MM.1S (cell line): ENCODE results near the gene UGT3A2.

Experiments used
- DNase-seq: peaks from one replicate; pipeline ENCODE4 v3.0.0-alpha.2; 2015
- H2AFZ ChIP-seq: fragments of 300-600 bp; sonication (generic); 2 replicates; pipeline ENCODE4 v1.6.0; 2016; ENCODE audit warnings: antibody characterized with exemption, low read length
- H3F3A ChIP-seq: fragments of 300-600 bp; sonication (generic); 2 replicates; pipeline ENCODE4 v1.6.1; 2016; ENCODE audit warnings: mild to moderate bottlenecking, antibody characterized with exemption, low read length, moderate library complexity, mixed read lengths; ENCODE audit not compliant: insufficient read depth
- H3K27ac ChIP-seq: fragments of 300-600 bp; sonication (generic); 2 replicates; pipeline ENCODE4 v1.5.1; 2016; ENCODE audit warnings: mild to moderate bottlenecking, low read length
- H3K27me3 ChIP-seq: fragments of 300-600 bp; sonication (generic); replicated peaks from 2 replicates; pipeline ENCODE4 v1.6.0; 2016; ENCODE audit warnings: low read length; ENCODE audit not compliant: insufficient read depth
- H3K36me3 ChIP-seq: fragments of 300-600 bp; sonication (generic); replicated peaks from 2 replicates; pipeline ENCODE4 v1.6.1; 2016; ENCODE audit warnings: mild to moderate bottlenecking, low read length, mixed read lengths; ENCODE audit not compliant: insufficient read depth
- H3K4me1 ChIP-seq: fragments of 300-600 bp; sonication (generic); 2 replicates; pipeline ENCODE4 v1.6.1; 2016; ENCODE audit warnings: low read length, mixed read lengths
- H3K4me2 ChIP-seq: fragments of 300-600 bp; sonication (generic); 2 replicates; pipeline ENCODE4 v1.6.0; 2016; ENCODE audit warnings: low read depth, low read length
- H3K4me3 ChIP-seq: fragments of 300-600 bp; sonication (generic); 2 replicates; pipeline ENCODE4 v1.5.1; 2016; ENCODE audit warnings: low read length, mixed read lengths
- H3K79me2 ChIP-seq: fragments of 300-600 bp; sonication (generic); 2 replicates; pipeline ENCODE4 v1.6.1; 2016; ENCODE audit warnings: mixed run types, low read length, mixed read lengths
- H3K9ac ChIP-seq: fragments of 300-600 bp; sonication (generic); 2 replicates; pipeline ENCODE4 v1.6.1; 2016; ENCODE audit warnings: low read length, mixed read lengths
- H3K9me2 ChIP-seq: fragments of 300-600 bp; sonication (generic); replicated peaks from 2 replicates; pipeline ENCODE4 v1.6.1; 2016; ENCODE audit warnings: mild to moderate bottlenecking, low read length, mixed read lengths; ENCODE audit not compliant: insufficient read depth
- H3K9me3 ChIP-seq: fragments of 300-600 bp; sonication (generic); replicated peaks from 2 replicates; pipeline ENCODE4 v1.6.1; 2016; ENCODE audit warnings: mild to moderate bottlenecking, low read length, mixed read lengths; ENCODE audit not compliant: insufficient read depth
- H4K20me1 ChIP-seq: fragments of 300-600 bp; sonication (generic); 2 replicates; pipeline ENCODE4 v1.6.1; 2016; ENCODE audit warnings: mild to moderate bottlenecking, low read length, moderate library complexity, mixed read lengths; ENCODE audit not compliant: insufficient read depth
- EZH2 ChIP-seq: fragments of 300-600 bp; sonication (generic); optimal IDR thresholded peaks from 2 replicates; pipeline ENCODE3; 2017; ENCODE audit warnings: low read depth, mild to moderate bottlenecking, antibody characterized with exemption, low read length, mixed read lengths
- EZH2phosphoT487 ChIP-seq: fragments of 300-600 bp; sonication (generic); IDR thresholded peaks from 2 replicates; pipeline ENCODE4 v1.6.1; 2018; ENCODE audit warnings: antibody characterized with exemption, low read length
- TF ChIP-seq, protein P1 (sequence below): fragments of 300-600 bp; sonication (generic); IDR thresholded peaks from 2 replicates; pipeline ENCODE4 v1.5.1; 2016; ENCODE audit warnings: antibody characterized with exemption, low read length, mixed read lengths

Gene UGT3A2

DNA sequence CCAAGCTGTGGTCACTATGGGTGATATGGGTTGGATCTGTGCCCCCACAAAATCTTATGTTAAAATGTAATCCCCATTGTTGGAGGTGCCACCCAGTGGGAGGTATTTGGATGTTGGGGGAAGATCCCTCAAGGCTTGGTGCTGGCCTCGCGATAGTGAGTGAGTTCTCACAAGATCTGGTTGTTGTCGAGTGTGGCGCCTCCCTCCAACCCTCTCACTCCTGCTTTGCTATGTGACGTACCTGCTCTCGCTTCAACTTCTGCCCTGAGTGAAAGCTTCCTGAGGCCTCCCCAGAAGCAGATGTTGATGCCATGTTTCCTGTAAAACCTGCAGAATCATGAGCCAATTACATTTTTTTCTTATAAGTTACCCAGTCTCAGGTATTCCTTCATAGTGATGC lies 35.5 kb downstream of the UGT3A2 start:
- Histone ChIP-seq H3K79me2 (no peaks in the 10 kb centered on the region), H3K27me3 (no peaks in the 10 kb centered on the region), H3K9ac (no peak overlapping the region), H3K9me3 (no peaks in the 10 kb centered on the region), H3F3A (no peaks in the 10 kb centered on the region), H4K20me1 (no peaks in the 10 kb centered on the region), H3K4me2 (no peak overlapping the region), H3K36me3 (no peaks in the 10 kb centered on the region), H2AFZ (no peak overlapping the region), H3K9me2 (no peaks in the 10 kb centered on the region), H3K27ac (no peak overlapping the region), H3K4me1 (no peaks in the 10 kb centered on the region), H3K4me3 (no peak overlapping the region)
- no peak for DNase-seq
- no peak for TF ChIP-seq EZH2
- no peak for TF ChIP-seq EZH2phosphoT487
- TF ChIP-seq, protein P1, sequence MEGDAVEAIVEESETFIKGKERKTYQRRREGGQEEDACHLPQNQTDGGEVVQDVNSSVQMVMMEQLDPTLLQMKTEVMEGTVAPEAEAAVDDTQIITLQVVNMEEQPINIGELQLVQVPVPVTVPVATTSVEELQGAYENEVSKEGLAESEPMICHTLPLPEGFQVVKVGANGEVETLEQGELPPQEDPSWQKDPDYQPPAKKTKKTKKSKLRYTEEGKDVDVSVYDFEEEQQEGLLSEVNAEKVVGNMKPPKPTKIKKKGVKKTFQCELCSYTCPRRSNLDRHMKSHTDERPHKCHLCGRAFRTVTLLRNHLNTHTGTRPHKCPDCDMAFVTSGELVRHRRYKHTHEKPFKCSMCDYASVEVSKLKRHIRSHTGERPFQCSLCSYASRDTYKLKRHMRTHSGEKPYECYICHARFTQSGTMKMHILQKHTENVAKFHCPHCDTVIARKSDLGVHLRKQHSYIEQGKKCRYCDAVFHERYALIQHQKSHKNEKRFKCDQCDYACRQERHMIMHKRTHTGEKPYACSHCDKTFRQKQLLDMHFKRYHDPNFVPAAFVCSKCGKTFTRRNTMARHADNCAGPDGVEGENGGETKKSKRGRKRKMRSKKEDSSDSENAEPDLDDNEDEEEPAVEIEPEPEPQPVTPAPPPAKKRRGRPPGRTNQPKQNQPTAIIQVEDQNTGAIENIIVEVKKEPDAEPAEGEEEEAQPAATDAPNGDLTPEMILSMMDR: no peak

DNA sequence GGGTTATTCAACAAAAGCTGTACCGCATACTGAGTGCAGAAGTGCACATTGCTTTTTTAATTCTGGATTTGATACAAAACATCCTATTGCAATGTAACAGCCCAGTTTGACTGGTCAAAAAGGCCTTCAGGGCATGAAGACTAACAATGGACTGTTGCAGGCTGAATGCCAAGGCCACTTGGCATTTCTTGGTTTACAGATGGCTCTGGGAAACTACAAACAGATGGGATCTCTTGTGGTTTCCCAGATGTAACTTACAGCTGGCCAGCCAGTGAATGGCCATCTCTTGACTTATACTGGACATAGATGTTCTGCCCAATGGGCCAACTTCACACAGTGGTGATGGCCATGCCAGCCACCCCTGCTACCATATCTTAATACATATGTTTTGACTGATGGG lies 36.8 kb downstream of the UGT3A2 start:
- Histone ChIP-seq H3K79me2 (no peaks in the 10 kb centered on the region), H3F3A (no peaks in the 10 kb centered on the region), H3K36me3 (no peaks in the 10 kb centered on the region), H4K20me1 (no peaks in the 10 kb centered on the region), H2AFZ (no peak overlapping the region), H3K4me3 (no peak overlapping the region), H3K4me1 (no peaks in the 10 kb centered on the region), H3K9me3 (no peaks in the 10 kb centered on the region), H3K27ac (no peak overlapping the region), H3K4me2 (no peak overlapping the region), H3K9ac (no peak overlapping the region), H3K27me3 (no peaks in the 10 kb centered on the region), H3K9me2 (no peaks in the 10 kb centered on the region)
- TF ChIP-seq, protein P1: no peak
- TF ChIP-seq EZH2 (no peak), EZH2phosphoT487 (no peak)
- no peak for DNase-seq

DNA sequence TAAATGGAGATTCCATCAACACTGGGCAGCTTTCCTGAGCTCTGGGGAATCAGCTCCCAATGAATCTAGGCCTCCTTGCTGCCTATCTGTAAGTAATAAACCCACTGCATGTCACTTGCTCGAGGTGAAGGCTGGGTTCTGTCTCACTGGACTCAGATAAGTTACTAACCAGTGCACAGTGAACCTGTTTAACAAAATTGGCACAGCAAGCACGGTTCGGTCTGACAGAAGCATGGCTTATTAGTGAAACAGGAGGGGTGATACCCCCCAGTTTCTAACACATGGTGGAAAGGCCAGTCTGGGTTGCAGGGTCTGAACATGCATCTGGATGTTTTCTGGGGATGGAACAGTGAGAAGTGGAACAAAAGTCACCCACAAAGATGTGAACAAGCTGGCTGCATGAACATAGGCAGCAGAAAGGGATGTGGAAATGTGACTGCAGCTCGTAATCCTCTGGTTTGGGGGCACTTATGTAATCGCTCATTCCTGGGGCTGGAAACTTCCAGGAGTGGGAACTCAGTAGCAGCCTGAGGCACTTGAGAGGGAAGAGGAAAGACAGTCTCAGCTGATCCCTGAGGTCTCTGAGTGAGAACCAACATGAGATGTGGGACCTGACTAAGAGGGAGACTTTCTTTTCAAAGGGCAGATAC lies 37.7 kb downstream of the UGT3A2 start:
- Histone ChIP-seq H3K36me3 (no peaks in the 10 kb centered on the region), H3K9me2 (no peaks in the 10 kb centered on the region), H3K9ac (no peak overlapping the region), H3F3A (no peaks in the 10 kb centered on the region), H3K4me1 (no peaks in the 10 kb centered on the region), H3K9me3 (no peaks in the 10 kb centered on the region), H3K4me2 (no peak overlapping the region), H3K79me2 (no peaks in the 10 kb centered on the region), H3K27ac (no peak overlapping the region), H3K4me3 (no peak overlapping the region), H3K27me3 (no peaks in the 10 kb centered on the region), H4K20me1 (no peaks in the 10 kb centered on the region), H2AFZ (no peak overlapping the region)
- TF ChIP-seq EZH2phosphoT487 (no peak), EZH2 (no peak)
- TF ChIP-seq, protein P1: no peak
- no peak for DNase-seq
